HG02763 (cell line): ENCODE results near the gene ONECUT1.

ENCODE experiments used
- ATAC-seq: cut with Tn5 transposase; IDR thresholded peaks from one replicate; pipeline ENCODE4 v1.9.1; 2021; ENCODE audit warnings: mild to moderate bottlenecking, moderate library complexity; ENCODE audit not compliant: unreplicated experiment

Gene ONECUT1

DNA sequence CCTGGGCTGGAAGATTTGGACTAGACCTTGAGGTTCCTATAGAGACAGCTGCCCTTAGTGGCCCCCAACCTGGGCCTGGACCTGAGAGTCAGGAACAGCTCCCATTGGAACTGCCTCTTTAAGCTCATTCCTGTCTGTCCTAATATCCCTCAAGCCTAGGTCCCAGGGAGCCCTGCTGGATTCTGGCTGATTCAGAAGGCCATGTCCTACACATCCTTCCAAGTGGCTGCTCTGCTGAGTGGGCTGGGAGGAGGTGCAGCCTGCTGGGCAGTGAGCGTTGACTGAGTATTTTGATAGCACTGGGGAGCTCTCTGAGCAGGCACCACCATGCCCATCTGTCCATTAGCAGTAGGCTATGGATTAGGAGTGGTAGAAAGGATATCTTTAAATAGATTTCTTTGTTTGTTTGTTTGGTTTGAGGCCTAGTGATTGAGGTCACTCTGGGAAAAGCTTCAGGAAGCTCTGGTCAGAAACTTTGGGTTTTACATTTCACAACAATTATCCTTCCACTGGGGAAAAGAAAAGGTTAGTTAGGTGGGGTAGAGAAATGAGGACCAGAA lies 56.4 kb downstream of the ONECUT1 start:
- no peak for ATAC-seq

GRCh38 chr15:52733088-52733487 lies 57.0 kb downstream of the ONECUT1 start:
- no peak for ATAC-seq

DNA sequence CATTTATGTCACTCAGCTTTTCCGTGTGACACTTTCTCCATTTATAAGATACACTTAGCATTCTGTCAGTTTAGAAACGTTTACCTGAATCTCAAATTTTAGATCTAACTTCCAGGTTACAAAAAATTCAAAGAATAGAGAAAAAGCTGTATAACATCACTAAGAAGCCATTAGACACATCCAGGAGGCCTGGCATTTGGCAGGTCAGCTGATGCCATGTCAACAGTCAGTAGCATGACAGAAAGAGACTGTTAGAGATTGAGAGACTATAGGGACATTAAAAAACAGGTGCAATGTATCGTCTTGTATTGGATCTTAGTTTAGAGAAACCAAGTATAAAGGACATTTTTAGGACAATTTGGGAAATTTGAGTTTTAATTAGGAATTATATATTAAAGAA lies 57.6 kb downstream of the ONECUT1 start:
- ATAC-seq: no peak

- no peak for ATAC-seq
Measured at GRCh38 chr15:52731732-52732470, 58.2 kb downstream of the ONECUT1 start.

GRCh38 chr15:52731004-52731403 lies 59.1 kb downstream of the ONECUT1 start:
- no peak for ATAC-seq

- no peak for ATAC-seq
Measured at GRCh38 chr15:52730594-52730993, 59.5 kb downstream of the ONECUT1 start.

GRCh38 chr15:52730173-52730572 lies 60.0 kb downstream of the ONECUT1 start:
- ATAC-seq: peak; percentile 40

DNA sequence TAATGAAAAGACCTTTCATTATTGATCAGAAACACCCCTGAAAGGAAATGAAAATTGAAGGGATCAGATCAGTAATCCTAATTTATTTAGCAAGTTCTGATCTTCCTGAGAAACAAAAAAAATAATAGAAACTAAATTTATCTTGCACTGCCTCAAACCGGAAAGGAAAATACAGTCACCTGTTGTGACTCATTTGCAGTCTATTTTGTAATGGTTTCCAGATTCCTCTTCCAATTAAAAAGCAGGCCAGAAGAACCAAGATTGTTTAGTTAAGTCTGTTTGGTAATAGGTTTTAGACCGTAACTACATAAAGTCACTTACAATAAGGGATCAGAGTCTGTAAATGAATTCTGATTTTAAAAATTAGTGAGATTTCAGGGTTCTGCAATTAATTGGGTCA lies 61.2 kb downstream of the ONECUT1 start:
- ATAC-seq: no peak

GRCh38 chr15:52727815-52728214 lies 62.3 kb downstream of the ONECUT1 start:
- no peak for ATAC-seq

DNA sequence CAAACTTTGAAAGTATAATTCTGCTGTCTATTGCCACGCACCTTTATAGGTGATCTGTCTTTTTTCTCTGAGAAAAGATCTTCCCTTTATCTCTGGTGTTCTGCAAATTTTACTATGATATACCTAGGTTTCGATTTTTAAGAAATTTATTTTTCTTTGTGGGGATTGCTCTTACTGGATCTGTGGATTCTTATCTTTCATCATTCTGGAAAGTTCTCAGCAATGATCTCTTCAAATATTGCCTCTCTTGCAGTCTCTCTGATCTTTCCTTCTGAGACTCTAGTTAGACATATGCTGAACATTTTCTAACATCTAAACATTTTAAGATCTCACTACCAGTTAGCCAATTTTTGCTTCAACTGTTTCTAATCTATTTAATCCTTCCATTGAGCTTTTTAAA lies 63.9 kb downstream of the ONECUT1 start:
- ATAC-seq: no peak

DNA sequence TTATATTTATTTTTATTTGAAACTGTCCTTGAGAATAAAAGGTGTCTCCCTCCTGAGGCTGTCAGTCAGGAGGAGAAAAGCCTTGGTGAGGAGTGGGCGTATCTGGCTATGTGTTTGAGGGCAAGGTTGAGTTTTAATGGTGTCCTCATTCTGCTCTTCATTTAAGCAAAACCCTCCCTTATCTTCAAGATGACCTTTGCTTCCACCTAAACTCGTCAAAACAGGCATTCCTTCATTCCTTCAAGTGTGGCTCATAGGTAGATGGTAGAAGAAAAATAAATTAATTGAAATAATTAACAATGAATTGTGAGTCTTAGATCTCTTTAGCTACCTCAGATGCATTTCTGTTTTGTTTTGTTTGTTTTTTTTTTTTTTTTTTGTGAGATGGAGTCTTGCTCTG lies 71.6 kb downstream of the ONECUT1 start:
- no peak for ATAC-seq

- no peak for ATAC-seq
Measured at GRCh38 chr15:52717924-52718323, 72.2 kb downstream of the ONECUT1 start.

DNA sequence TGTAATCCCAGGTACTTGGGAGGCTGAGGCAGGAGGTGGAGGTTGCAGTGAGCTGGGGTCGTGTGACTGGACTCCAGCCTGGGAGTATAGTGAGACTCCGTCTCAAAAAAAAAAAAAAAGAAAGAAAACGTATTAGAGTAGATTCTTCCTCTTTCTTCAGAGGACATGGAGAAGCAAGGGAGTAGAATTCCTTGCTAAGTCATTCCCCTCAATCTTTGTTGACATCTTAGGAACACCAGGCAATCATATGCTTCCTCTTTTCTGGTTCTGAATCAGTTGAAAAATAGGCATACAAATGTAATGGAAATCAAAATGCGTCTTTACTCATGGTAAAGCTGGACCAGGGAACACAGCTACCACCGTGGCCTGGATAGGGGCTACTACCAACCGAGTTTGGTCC lies 72.7 kb downstream of the ONECUT1 start:
- ATAC-seq: no peak

- ATAC-seq: no peak
Measured at GRCh38 chr15:52716536-52716935, 73.6 kb downstream of the ONECUT1 start.

- ATAC-seq: no peak
Measured at GRCh38 chr15:52715411-52715810, 74.7 kb downstream of the ONECUT1 start.

GRCh38 chr15:52714968-52715367 lies 75.2 kb downstream of the ONECUT1 start:
- no peak for ATAC-seq

GRCh38 chr15:52710708-52711389 lies 79.3 kb downstream of the ONECUT1 start:
- no peak for ATAC-seq

DNA sequence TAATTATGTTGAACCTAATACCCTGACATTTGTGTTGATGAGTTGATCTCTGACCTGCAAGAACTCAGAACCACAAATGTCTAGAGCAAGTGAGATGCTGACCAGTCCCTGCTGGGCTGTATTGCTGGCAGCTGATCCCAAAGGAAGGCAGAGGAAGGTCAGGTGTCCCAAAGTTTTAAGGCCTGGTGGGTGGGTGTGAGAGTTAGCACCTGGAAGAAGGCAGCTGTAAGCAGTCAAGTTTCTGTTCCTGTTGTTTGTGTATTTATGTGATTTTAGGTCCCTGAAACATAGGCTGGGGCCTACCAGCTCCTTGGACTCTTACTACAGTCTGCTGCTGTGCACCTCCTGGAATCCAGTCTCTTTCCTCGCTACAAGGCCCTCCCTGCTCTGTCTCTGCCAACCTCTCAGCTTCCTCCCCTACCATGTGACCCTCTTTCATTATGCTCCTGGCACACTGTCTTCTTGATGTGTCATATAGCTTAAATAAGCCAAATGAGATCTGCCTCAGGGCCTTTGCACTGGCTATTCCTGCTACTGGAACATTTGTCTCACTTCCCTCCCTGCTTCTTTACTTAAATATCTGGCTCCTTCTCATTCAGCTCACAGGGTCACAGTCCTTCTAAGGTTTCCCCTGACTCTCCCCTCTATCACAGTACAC lies 80.0 kb downstream of the ONECUT1 start:
- ATAC-seq: peak; percentile 46

DNA sequence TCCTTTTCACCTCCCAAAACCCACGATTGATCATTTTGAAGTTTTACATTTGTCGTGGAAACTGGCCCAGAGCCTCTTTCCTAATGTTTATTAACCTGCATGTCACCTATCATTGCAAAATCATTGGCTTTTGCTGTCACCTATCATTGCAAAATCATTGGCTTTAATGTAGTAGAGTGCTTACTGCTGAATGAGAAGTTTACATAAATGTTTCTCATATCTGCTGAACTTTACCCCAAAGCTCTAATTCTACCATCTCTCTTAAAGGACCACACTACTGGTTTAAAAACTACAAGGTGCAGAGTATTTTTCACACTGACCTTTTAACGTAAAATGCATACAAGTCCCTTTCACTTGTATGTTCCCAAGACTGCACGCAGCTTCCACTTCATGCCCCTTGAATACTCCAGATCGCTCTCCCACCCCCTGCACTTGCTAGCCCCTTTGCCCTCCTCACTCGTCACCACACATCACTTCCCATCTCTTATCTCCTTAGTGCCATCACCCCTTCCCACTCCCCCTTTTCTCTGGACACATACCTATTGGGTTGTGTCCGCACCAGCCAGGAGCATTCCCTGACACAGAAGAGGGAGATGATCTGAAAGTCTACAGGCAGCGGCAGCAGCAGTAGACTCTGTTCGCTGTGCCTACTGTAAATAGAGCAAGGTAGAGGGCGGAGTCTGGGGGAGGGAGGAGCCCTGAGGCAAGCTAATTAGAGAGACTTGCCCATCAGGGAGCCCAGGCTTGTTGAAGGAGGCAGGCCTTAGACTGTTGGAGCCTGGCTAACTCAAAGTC lies 80.8 kb downstream of the ONECUT1 start:
- ATAC-seq: peak; percentile 82
